NCI-H82 (cell line): Measurements from ENCODE around the gene NFIC.

Experiments used
- DNase-seq: peaks from one replicate; lab custom pipeline; 2025; lab: John Stamatoyannopoulos, UW

Gene NFIC

DNA sequence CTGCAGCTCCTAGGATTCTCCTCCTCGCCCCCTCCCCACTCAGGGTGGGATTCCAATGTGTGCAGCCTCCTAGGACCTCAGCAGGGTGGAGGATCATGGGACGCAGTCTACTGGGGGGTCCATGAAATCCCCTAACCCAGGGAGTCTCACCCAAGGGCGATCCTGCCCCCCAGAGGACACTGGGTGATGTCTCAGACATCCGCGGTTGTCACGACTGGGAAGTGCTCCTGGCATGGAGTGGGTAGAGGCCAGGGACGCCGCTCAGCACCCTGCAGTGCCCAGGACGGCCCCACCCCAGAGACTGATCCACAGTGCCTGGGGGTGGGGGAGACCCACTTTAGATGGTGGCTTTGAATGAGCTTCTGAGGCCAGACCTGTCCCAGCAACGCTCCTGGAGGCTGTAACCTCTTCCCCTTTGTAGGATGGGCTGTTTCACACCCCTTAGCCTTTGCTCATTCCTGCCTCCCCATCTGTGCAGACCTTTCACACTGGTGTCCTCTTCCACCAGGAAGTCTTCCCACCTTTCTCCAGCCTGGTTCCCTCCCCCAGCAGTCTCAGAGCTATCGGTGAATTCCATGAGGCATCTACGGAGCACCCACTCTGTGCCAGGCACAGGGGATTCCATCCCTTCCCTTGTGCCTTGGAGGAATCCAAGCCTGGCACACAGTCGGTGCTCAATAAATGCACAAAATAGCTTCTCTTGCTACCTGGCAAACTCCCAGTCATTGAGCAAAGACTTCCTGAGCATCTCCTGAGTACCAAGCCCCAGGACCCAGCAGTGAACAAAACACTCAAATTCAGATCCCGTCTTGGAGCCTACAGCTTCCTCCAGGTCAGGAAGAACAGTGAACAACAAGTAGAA is 103.5 kb downstream of the NFIC start:
- no peak for DNase-seq

DNA sequence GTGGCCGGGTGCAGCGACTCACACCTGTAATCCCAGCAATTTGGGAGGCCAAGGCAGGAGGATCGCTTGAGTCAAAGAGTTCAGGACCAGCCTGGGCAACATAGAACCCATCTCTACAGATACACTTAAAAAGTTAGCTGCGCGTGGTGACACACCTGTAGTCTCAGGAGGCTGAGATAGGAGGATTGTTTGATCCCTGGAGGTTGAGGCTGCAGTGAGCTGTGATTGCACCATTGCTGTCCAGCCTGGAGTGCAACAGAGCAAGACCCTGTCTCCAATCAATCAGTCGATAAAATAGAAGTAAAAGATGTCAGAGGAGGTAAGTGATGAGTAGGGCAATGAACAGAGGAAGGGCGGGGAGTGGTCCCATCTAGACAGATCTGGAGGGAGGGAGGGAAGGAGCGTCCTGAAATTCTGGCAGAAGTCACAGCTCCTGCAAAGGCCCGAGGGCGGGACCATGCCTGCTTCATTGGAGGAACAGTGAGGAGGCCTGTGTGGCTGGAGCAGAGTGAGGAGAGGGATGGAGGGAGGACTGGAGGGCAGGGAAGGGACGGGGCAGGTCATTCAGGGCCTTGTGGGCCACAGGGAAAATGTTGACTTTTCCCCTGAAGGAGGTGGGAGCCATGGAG is 104.2 kb downstream of the NFIC start:
- DNase-seq, result no peak

DNA sequence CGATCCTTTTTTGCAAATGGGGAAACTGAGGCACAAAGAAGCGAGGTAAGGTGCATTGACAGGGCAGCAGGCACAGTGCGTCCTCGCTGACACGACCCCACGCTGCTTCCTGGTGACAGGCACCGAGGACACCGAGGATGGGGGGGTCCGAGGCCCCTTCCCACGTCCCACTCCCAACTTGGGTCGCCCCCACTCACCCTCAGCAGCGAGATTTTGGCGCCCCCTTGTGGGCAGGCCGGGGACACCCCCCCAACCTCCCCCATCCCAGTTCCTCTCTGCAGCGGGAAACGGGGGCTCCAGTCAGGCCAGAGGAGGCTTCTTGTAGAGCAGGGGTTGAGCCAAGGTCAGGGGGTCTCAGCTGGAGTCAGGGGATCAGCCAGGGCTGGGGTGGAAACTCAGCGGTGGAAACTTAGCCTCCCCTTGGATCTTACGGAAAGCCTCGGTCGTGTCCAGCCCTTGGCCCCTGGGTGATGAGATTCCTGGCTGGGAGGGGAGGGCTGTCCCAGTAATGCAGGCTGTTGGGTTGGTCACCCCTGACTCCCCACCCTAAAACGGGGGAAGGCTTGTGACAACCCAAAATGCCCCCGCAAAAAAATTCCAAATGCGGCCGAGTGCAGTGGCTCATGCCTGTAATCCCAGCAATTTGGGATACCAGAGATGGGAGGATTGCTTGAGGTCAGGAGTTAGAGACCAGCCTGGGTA is 105.7 kb downstream of the NFIC start:
- DNase-seq, result peak; percentile 45

DNA sequence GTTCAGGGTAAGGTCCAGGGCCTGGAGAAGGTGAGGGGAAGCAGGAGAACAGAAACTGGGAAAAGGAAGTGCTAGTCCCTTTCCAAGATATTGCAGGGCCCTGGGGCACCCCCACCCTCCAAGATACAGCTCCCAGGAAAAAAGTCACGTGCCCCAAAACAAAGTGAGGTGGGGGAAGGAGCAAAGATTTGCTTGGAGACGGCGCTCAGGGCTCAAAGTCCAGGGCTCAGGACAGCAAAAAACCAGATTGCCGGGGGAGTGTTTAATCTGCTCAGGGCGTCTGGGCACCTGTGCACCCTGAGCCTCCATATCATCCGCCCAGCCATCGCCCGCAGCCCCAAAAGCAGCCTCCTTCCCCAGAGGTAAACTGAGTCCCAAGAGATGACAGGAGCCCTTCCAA is 107.6 kb downstream of the NFIC start:
- no peak for DNase-seq

DNA sequence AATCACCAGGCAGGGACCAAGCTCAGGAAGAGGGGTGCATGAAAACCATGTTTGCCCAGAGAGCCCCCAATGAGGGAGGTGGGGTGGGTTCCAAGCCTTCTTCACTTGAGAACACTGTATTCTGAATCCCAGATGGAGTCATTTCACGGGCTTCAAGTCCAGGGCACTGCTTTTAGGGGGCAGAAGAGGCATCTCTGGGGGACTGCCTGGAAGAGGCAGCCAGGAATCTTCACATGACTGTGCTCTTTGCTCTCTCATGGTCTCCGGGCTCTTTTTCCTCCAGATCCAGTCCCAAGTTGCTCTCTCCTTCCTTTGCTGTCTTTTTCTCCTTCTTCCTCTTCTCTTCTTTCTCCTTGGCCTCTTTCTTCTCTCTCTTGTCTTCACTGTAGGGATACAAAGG is 108.2 kb downstream of the NFIC start:
- DNase-seq, result no peak

DNA sequence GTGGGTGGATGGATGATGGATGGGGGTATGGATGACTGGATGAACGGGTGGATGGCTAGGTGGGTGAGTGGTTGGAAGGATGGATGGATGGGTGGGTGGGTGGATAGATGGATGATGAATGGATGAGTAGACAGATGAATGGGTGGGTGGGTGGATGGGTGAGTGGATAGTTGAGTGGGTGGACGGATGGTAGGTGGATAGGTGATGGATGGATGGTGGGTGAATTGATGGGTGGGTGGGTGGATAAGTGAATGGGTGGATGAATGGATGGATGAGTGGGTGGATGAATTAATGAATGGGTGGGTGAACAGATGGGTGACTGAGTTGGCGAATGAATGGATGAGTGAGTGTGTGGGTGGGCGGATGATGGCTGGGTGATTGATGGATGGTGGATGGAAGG is 109.1 kb downstream of the NFIC start:
- no peak for DNase-seq

DNA sequence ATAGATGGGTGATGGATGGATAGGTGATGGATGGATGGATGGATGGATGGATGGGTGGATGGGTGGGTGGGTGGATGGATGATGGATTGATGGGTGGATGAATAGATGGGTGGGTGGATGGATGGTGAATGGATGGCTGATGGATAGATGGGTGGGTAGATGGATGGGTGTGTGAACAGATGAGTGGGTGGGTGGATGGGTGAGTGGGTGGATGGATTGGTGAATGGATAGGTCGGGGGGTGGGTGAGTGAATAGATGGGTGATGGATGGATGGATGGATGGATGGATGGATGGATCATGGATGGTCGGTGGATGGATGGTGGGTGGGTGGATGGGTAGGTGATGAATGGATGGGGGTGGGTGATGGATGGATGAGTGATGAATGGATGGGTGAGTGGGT is 110.4 kb downstream of the NFIC start:
- DNase-seq, result no peak

DNA sequence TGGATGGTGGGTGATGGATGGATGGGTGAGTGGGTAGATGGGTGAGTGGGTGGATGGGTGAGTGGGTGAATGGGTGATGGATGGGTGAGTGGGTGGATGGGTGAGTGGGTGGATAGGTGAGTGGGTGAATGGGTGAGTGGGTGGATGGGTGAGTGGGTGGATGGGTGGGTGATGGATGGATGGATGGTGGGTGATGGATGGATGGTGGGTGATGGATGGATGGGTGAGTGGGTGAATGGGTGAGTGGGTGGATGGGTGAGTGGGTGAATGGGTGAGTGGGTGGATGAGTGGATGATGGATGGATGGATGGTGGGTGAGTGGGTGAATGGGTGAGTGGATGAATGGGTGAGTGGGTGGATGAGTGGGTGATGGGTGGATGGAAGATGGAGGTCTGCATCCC is 111.1 kb downstream of the NFIC start:
- DNase-seq, result no peak

DNA sequence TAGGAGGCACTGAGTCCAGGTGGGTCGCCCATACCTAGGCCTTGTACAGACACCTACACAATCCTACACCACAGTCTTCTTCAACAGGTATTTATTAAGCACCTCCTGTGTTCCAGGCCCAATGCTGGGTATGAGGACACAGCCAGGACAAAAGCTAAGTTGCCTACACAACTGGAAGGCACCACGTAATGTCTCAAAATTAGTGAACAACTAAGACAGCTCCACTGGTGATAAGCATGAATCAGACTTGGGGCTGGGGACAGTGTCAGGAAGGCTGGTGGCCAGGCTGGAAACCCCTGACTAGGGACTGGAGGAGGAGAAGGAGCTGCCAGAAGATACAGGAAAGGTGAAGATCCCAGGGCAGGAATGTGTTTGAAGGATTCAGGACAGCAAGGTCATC is 111.6 kb downstream of the NFIC start:
- no peak for DNase-seq

DNA sequence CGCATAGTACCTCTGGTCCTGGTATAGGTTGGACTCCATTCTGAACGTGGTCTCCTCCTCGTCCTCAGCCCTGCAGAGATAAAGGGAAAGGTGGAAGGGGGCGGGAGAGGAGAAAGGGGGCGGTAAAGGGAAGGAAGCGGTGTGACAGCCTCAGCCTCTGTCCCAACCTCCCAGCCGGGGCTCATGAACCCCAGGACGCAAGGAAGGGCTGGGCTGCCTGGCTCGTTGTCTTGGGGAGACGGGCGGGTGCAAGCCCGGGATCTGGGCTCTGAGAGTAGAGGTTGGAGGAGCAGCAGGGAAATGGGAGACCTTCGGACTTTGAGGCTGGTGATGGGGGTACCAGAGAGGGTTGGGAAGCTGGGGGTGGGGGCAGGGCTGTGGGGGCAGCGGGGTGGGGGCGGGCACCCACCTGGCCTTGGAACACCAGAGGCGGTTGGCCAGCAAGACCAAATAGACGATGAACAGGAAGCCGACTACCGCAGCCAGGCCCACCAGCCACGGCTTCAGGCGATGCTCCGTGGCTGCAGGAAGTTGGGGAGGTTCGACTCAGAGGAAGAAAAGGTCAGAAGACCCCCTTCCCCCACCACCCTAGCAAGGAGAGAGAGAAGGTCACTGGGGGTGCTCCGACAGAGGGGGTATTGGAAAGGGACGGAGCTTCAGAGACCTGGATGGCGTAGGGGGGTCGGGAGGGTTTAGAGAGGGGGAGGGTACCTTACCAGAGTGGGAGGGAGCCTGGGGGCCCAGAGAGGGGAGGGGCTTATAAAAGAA is 112.2 kb downstream of the NFIC start:
- DNase-seq, result no peak

DNA sequence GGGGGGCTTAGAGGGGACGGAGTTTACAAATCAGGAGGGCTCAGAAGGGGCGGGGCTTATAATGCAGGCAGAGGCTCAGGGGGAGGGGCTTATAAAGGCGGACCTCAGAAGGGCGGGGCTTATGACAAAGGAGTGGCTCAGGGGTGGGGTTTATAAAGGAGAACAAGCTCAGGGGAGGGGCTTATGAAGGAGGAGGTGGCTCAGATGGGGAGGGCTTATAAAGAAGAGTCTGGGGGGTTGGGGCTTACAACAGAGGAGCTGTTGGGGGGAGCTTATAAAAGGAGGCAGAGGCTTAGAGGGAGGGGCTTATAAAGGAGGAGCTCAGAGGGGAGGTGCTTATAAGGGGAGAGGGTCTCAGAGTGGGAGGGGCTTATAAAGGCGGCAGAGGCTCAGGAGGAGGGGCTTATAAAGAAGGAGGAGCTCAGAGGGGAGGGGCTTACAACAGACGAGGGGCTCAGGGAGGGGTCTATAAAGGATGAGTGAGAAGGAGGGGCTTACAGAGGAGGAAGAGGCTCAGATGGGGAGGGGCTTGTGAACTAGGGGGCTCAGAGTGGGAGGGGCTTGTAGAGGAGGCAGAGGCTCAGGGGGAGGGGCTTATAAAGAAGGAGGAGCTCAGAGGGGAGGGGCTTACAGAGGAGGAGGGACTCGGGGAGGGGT is 112.9 kb downstream of the NFIC start:
- DNase-seq, result peak; percentile 72

DNA sequence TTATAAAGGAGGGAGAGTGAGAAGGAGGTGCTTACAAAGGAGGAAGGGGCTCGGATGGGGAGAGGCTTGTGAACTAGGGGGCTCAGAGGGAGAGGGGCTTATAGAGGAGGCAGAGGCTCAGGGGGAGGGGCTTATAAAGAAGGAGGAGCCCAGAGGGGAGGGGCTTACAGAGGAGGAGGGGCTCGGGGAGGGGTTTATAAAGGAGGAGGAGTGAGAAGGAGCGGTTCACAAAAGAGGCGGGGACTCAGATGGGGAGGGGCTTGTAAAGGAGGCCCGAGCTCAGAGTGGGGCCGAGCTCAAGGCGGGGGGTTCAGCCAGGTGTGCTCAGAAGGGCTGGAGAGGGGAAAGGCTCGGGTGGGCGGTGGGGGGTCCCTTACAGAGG is 113.4 kb downstream of the NFIC start:
- DNase-seq, result peak; percentile 65

DNA sequence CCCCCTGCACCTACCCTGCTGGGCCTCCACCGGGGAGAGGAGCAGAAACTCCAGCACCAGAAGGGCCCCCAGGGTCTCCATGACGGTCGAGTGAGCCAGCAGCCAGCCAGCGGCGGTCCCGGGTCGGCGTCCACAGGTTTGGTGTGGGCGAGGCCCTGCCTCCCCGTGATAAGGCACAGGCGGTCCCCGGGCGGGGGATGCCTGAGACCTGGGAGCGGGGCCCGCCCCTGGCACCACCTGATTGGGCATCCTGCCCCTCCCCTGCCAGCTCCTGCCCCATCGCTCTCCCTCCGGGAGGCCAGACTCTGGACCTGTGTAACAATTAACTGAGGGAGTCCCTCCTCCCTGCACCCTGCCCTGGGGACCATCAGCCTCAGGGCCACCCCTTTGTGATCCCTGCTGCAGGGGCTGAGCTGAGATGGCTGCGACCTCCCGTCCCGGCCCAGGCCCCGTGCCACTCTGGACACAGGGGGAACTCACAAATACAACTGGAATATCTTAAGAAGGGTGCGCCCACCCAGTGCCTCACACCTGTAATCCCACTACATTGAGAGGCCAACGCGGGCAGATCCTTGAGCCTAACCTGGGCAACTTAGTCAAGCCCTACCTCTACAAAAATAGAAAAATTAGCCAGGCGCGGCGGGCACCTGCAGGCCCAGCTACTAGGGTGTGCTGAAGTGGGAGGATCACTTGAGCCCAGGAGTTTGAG is 114.2 kb downstream of the NFIC start, which contains the start of gene SMIM24:
Gene SMIM24, minus strand, starts transcription at position 143 of the 709 bp plus-strand sequence. Its CDS starts 62 bp downstream, at position 81.
- no peak for DNase-seq

DNA sequence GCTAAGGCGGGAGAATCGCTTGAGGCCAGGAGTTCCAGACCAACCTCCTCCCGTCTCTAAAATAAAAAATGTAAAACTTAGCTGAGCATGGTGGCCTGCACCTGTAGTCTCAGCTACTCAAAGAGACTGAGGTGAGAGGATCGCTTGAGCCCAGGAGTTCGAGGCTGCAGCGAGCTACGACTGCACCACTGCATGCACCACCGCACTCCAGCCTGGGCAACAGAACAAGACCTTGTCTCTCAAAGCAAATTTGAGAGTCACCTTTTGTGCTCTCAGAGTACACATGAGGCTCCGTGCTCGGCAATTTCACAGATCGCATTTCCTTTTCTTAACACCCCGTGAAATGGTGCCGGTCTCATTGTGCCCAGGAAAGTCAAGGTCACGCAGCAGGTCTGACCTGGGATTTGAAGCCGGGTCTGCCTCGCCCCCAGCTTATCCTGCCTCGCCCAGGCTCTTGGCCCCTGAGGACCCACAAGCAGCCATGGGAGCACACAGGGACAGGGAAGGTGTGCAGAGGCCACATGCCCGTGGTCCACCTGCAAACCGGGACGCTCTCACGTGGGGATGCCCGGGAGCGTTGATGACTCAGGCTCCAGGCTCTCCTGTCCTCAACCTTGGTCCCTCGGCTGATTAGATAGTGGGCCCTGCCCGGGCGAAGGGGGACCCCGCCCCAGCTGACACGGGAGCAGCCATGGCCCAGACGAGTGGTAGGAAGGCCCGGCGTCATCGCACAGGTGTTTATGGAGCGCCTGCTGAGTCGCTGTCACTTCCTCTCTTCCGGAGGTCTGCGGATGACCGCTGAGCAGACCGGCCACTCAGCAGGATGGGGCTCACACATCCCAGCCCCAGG is 115.1 kb downstream of the NFIC start:
- no peak for DNase-seq

DNA sequence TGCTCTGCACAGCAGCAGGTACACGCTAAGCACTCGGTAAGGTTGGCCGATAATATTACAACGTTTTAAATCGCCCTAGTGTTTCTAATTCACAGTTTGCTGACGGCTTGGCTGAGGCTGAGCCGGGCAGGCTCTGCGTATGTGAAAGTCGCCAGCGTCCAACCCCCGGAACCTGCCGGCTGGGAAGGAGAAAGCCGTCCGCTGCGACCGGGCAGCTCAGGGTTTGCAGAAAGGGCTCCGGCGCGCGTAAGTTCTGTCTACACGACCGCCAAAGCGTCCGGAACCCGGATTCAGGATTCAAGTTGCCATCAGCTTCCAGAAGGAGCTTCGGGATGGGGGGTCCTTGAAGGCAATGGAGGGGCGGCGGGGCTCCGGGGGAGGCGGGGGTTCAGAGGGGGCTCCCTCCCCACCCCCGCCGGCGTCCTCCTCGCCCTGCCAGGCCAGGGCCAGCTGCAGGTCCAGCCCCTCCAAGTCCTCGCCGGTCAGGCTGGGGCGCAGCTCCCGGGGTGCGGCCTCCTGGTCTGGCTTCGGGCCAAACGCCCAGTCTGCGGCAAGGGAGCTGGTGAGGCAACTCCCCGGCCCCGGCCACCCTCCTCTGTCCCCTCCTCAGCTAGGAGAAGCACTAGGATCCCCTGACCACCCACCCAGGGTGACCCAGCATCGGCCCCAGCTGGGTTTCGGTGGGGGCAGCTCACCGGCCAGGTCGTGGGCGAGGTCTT is 116.3 kb downstream of the NFIC start:
- no peak for DNase-seq

DNA sequence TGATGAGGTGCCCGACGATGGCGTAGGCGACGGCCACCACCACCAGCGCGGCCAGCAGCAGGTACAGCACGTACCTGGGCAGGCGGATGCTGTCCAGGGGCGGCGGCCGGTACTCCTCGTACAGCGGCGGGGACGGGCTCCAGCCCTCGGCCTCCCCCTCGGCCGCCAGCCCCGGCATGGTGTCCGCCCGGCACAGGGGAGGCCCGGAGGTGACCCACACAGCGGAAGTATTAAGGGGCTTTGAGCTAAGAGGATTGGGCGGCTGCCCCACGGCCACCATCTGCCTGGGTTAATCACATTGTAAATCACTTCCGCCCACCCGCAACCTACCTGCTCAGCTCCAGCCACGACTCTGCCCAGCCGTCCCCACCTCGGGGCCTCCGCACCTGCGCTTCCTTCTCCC is 116.8 kb downstream of the NFIC start, which contains the start of gene SMIM44:
Gene SMIM44, minus strand, starts transcription at position 216 of the 403 bp plus-strand sequence. Its CDS starts 38 bp downstream, at position 178.
- DNase-seq, result peak; percentile 80

DNA sequence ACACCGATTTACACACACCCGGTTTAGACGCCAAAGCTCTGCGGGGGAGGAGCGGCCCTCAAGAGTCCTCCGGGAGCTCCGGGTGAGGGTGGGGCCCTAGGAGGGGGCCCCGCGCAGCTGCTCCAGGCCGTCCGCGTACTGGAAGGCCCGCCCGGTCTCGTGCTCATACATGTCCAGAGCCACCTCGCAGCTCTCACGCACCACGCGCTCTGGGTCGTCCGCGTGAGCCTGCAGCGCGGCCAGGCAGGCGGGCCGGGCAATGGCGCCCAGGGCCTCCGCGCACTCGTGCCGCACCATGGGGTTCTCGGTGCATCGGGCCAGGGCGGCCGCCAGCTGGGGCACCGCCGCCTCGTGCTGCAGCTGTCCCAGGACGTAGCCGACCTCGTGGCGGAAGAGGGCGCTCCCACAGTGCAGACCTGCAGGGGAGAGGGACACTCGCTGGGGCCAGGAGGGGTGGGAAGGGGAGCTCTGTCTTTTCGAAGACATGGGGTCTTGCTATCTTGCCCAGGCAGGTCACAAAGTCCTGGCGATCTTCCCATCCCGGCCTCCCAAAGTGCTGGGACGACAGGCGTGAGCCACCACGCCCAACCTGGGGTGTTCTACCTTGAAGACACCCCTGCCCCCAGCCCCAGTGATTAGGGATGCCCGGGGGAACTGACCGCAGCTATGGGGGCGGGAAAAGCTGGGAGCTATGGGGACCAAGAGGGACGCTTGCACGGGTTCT is 125.2 kb downstream of the NFIC start:
- no peak for DNase-seq

DNA sequence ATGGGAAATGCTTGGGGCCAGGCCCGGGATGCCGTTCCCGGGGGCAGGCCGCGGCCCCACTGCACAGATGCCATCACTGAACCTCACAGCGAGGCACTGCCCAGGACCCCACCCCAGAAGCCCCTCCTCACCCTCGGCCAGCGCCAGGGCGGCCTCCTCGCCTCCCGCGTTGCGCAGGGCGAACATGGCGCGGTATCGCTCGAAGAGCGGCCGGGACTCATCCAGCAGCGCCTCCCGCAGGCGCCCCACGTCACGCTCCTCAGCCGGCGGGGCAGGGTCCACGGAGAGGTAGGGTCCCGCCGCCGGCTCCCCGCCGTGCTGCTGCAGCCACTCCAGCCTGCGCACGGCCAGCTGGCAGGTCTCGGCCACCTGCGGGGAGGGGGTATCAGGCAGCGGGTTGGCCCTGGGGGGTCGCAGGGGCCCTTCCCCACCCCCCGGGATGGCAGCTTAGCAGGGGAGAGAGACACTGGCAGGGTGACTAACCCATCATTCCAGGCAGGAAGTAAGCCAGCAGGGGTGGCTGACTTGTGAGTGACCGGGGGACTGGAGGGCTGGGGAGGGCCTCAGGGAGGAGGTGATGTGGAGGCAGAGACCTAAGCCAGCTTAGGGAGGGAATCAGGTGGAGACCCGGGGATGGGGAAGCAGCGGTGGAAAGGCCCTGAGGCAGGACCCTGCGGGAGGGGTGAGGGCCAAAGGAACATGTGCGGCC is 125.9 kb downstream of the NFIC start:
- DNase-seq, result no peak
